ENCODE results near the gene TMEM80. TPM values are rescaled to one million over a fixed set of nuclear protein-coding genes. Genes with fewer than 3 reads are reported as not detected.

TMEM80 gene
- total RNA-seq, 4 donors from 2014 or later: 15.3 to 43.9 (median 38.1) TPM

DNA sequence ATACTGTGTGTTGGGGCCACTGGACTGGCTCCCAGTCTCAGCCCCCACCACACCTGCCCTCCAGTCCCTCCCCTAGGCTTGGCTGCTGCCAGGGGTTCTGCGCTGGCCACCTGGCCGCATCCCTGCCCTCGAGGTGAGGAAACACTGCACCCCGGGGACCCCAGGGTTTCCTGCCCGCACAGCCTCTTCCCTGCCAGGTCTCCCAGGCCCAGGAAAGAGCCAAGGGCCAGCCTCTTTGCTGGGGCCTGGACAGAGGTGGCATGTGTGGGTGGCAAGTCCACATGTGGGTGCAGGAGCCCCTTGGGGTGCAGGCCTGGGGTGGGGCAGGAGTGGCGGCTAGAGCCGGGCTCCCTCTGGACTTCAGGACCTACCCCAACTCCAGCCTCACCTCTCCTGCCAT, 12.9 kb downstream of the TMEM80 start:
- Histone ChIP-seq H3K4me3 (no peak overlapping the region), H3K27me3 (peaks cover 0 to 4% of the 10 kb centered on the region in 2 donors), H3K9me3 (no peaks in the 10 kb centered on the region), H3K36me3 (peaks cover 0 to 10% (median 0%) of the 10 kb centered on the region in 3 donors), H3K4me1 (peaks cover 0 to 79% (median 37%) of the 10 kb centered on the region in 4 donors), H3K27ac (peak overlapping the region in 3 of 4 donors; percentile 81 to 94 (median 90))
- DNase-seq (ENCODE audit: low spot score in 2 of 2): no peak
- TF ChIP-seq POLR2A (IDR thresholded peaks at IDR 0.05) (no peak), EP300 (IDR thresholded peaks at IDR 0.05) (no peak)
- TF ChIP-seq, protein P1, sequence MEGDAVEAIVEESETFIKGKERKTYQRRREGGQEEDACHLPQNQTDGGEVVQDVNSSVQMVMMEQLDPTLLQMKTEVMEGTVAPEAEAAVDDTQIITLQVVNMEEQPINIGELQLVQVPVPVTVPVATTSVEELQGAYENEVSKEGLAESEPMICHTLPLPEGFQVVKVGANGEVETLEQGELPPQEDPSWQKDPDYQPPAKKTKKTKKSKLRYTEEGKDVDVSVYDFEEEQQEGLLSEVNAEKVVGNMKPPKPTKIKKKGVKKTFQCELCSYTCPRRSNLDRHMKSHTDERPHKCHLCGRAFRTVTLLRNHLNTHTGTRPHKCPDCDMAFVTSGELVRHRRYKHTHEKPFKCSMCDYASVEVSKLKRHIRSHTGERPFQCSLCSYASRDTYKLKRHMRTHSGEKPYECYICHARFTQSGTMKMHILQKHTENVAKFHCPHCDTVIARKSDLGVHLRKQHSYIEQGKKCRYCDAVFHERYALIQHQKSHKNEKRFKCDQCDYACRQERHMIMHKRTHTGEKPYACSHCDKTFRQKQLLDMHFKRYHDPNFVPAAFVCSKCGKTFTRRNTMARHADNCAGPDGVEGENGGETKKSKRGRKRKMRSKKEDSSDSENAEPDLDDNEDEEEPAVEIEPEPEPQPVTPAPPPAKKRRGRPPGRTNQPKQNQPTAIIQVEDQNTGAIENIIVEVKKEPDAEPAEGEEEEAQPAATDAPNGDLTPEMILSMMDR (IDR thresholded peaks at IDR 0.05): no peak
- WGBS, 2 donors: 74 to 89% methylated on average over 5 to 6 of the region's 7 CpGs

DNA sequence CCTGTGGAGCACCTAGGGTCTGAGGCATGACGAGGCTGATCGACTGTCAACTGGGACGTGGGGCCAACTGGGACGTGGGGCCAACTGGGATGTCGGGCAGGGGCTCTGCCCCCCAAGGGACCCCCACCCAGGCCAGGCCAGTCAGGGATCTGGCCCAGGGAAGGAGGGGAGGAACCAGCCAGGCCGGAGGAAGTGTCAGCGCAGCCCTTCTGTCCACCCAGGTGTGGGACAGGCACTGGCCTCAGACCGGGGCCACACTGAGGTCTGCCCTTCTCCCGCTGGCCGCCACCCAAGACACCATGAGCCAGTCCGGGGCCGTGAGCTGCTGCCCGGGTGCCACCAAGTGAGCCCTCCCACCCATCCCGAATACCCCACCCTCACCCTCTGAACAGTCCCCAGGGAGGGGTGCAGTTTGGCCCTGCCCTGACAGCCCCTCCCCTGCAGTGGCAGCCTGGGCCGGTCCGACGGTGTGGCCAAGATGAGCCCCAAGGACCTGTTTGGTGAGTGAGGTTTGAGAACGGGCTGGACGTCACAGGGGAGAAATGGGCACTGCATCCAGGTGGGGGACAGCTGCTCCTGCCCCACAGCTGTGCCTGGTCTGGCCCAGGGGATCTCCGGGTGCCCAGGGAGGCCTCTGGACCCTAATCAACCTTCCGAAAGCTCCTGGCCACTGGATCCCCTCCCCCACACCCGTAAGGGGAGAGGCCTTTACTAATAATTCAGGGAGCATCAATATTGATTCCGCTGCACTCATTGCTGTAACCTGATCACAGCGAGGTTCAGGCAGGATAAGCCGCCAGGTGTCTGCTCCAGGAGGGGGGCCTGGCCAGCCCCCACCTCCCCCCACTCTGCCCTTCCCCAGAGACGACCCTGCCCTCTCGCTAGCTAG, 13.7 kb downstream of the TMEM80 start:
- TF ChIP-seq POLR2A (IDR thresholded peaks at IDR 0.05) (no peak), EP300 (IDR thresholded peaks at IDR 0.05) (no peak)
- TF ChIP-seq, protein P1 (IDR thresholded peaks at IDR 0.05): no peak
- H3K9me3 ChIP-seq: no peaks in the 10 kb centered on the region
- no peak overlapping the region for H3K4me3 ChIP-seq
- H3K4me1 ChIP-seq: peaks cover 0 to 73% (median 36%) of the 10 kb centered on the region in 4 donors
- H3K36me3 ChIP-seq: peaks cover 0 to 6% (median 0%) of the 10 kb centered on the region in 3 donors
- peaks cover 0 to 4% of the 10 kb centered on the region in 2 donors for H3K27me3 ChIP-seq
- H3K27ac ChIP-seq: peak overlapping the region in 3 of 4 donors; percentile 71 to 88 (median 87)
- no peak for DNase-seq (ENCODE audit: low spot score in 2 of 2)
- 79 to 88% methylated on average over 12 to 18 of the region's 27 CpGs for WGBS, 2 donors

DNA sequence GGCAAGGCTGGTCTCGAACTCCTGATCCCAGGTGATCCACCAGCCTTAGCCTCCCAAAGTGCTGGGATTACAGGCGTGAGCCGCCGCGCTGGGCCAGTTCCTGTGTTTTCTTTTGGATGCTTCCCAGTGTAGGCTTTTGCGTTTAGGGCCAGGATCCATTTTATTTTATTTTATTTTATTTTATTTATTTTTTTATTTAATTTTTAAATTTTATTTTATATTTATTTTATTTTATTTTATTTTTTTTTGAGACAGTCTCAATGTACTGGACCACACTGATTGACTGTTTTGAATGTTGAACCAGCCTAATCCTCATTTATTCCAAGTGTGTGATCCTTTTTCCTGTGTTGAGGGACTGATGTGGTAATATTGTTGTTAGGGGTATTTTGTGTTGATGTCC, 18.8 kb downstream of the TMEM80 start:
- TF ChIP-seq, protein P1 (IDR thresholded peaks at IDR 0.05): no peak
- TF ChIP-seq EP300 (IDR thresholded peaks at IDR 0.05) (no peak), POLR2A (IDR thresholded peaks at IDR 0.05) (no peak)
- H3K27ac ChIP-seq: no peak overlapping the region
- 95 to 99% methylated on average over 6 of the region's 6 CpGs for WGBS, 2 donors
- DNase-seq (ENCODE audit: low spot score in 2 of 2): no peak
- H3K4me1 ChIP-seq: peaks cover 0 to 24% (median 10%) of the 10 kb centered on the region in 4 donors
- H3K4me3 ChIP-seq: no peak overlapping the region
- H3K9me3 ChIP-seq: no peaks in the 10 kb centered on the region
- no peaks in the 10 kb centered on the region for H3K27me3 ChIP-seq
- H3K36me3 ChIP-seq: no peaks in the 10 kb centered on the region

DNA sequence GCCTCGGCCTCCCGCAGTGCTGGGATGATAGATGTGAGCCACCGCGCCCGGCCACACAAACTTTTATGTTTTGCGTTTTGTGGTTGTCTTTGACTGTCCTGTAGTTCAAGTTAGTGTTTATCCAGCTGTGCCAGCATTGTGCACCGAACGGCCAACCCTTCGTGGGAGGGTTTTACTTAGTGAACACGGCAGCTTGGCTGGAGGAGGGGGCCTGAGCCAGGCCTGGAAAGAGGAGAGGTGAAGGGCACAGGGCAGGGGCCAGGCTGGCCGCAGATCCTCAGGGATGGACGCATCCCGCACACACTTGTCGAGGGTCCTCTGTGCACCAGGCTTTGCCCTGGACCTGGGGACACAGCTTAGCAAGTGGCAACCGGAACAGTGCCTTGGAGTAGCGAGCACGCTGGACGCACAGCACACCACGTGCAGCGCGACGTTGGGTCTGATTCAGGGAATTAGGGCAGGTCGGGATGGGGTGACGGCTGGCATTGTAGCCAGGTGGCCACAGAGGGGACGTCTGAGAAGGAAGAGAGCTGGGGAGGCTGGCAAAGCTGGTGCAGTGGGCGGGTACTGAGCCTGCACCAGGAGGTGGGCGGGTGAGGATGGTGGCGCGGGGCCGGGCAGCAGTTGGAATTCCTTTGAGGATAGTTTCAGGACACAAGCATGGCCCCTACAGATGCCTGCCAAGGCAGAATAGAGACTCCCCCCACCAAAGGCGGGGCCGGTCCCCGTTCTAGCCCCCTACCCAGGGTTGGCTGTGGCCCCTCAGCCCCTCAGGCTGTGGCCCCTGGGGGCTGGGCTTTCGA, 23.8 kb downstream of the TMEM80 start:
- no peak for DNase-seq (ENCODE audit: low spot score in 2 of 2)

More for the DNA sequence above, 23.8 kb downstream of the TMEM80 start:
- 69 to 71% methylated on average over 32 to 34 of the region's 34 CpGs for WGBS, 2 donors
- H3K27me3 ChIP-seq: peaks cover 0 to 31% of the 10 kb centered on the region in 2 donors
- no peaks in the 10 kb centered on the region for H3K9me3 ChIP-seq
- H3K27ac ChIP-seq: no peak overlapping the region
- TF ChIP-seq POLR2A (IDR thresholded peaks at IDR 0.05) (no peak), EP300 (IDR thresholded peaks at IDR 0.05) (no peak)
- TF ChIP-seq, protein P1 (IDR thresholded peaks at IDR 0.05): no peak
- peaks cover 0 to 10% (median 0%) of the 10 kb centered on the region in 3 donors for H3K36me3 ChIP-seq
- no peak overlapping the region for H3K4me3 ChIP-seq
- peaks cover 0 to 30% (median 20%) of the 10 kb centered on the region in 4 donors for H3K4me1 ChIP-seq

All from tibial nerve (tissue), 4 donors.